SK-N-SH treated with all-trans-retinoic acid at 6 μM for 48 hours (cell line): ENCODE data around the gene GLIPR2.

Source experiments
- CSRNP3 ChIP-seq: fragments of 250-450 bp; sonication (Bioruptor Pico); IDR thresholded peaks from 2 replicates; pipeline ENCODE4 v1.5.1; 2021; ENCODE audit warnings: mild to moderate bottlenecking, moderate library complexity
- ISL1 ChIP-seq: fragments of 250-450 bp; sonication (Bioruptor Pico); IDR thresholded peaks from 2 replicates; pipeline ENCODE4 v2.1.2; 2022; ENCODE audit warnings: mild to moderate bottlenecking, moderate library complexity
- RARB ChIP-seq: fragments of 250-450 bp; sonication (Bioruptor Pico); IDR thresholded peaks from 2 replicates; pipeline ENCODE4 v1.8.0; 2021; ENCODE audit warnings: mild to moderate bottlenecking, moderate library complexity
- ZFP3 ChIP-seq: fragments of 250-450 bp; sonication (Bioruptor Pico); IDR thresholded peaks from 2 replicates; pipeline ENCODE4 v1.5.0; 2020; ENCODE audit warnings: mild to moderate bottlenecking, moderate library complexity
- ZFP30 ChIP-seq: fragments of 450-650 bp; formaldehyde crosslinking; IDR thresholded peaks from 2 replicates; pipeline ENCODE4 v1.5.0; 2022; ENCODE audit warnings: mild to moderate bottlenecking, moderate library complexity

DNA sequence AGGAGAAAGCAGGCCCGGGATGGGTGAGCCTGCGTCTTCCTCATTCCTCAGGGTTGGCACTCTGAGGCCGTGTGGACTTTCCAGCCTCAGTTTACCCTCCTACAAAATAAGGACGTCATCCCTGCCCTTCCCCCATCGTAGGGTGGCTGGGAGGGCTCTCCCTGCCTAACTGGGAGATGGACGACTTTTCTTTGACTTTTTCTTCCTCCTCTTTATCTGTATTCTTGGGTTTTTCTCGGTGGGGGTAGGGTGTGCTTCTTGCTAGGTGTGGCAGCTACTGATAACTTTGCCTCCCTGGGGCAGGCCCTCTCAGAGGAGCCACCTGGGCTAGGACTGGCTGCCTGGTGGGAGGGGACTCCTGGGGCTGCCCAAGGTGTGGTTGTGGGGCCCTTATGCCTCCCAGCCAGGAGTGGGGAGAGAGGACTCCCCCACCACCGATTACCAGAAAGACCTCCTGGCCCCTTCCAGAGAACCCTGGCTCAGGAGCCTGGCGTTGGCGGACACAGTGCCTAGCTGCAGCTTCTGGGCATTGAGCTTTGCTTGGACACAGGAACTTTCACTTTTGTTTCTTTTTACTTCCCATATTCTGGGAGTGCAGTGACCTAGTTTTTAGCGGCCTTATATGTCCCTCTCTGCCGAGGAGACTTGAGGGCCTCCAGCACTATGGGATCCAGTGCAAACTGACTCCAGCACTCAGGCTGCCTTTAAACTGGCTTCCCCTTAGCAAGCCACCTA lies 6.1 kb downstream of the GLIPR2 start:
- TF ChIP-seq ZFP30 (CRISPR knock-in tag) (no peak), ZFP3 (no peak), ISL1 (CRISPR knock-in tag) (no peak), RARB (CRISPR knock-in tag) (no peak), CSRNP3 (CRISPR knock-in tag) (no peak)
